ENCODE data around the gene FBXL4.

The FBXL4 gene

GRCh38 chr6:98967616-98968015 lies 19.9 kb upstream of the FBXL4 start:
- Mint-ChIP-seq H3K27ac (no peak overlapping the region), H3K36me3 (no peaks in the 10 kb centered on the region), H3K4me3 (no peak overlapping the region), H3K9me3 (ENCODE audit: low read depth) (peaks cover 3% of the 10 kb centered on the region), H3K27me3 (peaks cover 3% of the 10 kb centered on the region), H3K4me1 (ENCODE audit: low read depth) (no peaks in the 10 kb centered on the region)

GRCh38 chr6:98959631-98960030 lies 11.9 kb upstream of the FBXL4 start:
- Mint-ChIP-seq H3K36me3 (no peaks in the 10 kb centered on the region), H3K9me3 (ENCODE audit: low read depth) (no peaks in the 10 kb centered on the region), H3K27me3 (peaks cover 8% of the 10 kb centered on the region), H3K4me3 (no peak overlapping the region), H3K4me1 (ENCODE audit: low read depth) (no peaks in the 10 kb centered on the region), H3K27ac (no peak overlapping the region)

- Mint-ChIP-seq H3K9me3 (ENCODE audit: low read depth) (no peaks in the 10 kb centered on the region), H3K27ac (no peak overlapping the region), H3K4me3 (no peak overlapping the region), H3K4me1 (ENCODE audit: low read depth) (no peaks in the 10 kb centered on the region), H3K36me3 (no peaks in the 10 kb centered on the region), H3K27me3 (peaks cover 8% of the 10 kb centered on the region)
Observed at GRCh38 chr6:98958776-98959175, 11.0 kb upstream of the FBXL4 start.

DNA sequence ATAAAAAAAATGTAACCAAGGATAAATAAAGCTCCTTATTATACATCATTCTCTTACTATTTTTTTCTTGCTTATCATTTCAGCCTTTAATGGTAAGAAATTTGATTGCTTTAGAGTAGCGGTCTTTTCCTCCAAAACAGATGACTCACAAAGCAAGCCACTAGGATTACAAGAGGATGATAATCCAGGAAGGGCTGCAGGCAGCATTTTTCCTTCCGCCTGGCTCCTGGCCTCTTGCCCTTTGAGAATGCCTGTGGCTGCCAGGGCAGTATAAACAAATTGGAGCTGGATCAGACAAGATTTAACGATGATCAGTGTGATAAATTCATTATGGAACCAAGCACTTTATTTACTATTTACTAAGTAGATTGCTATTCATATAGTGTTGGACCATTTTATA lies 9.7 kb upstream of the FBXL4 start:
- H3K4me3 Mint-ChIP-seq = no peak overlapping the region
- H3K36me3 Mint-ChIP-seq = no peaks in the 10 kb centered on the region
- no peaks in the 10 kb centered on the region for H3K9me3 Mint-ChIP-seq (ENCODE audit: low read depth)
- no peaks in the 10 kb centered on the region for H3K4me1 Mint-ChIP-seq (ENCODE audit: low read depth)
- H3K27ac Mint-ChIP-seq = no peak overlapping the region
- peaks cover 4% of the 10 kb centered on the region for H3K27me3 Mint-ChIP-seq

DNA sequence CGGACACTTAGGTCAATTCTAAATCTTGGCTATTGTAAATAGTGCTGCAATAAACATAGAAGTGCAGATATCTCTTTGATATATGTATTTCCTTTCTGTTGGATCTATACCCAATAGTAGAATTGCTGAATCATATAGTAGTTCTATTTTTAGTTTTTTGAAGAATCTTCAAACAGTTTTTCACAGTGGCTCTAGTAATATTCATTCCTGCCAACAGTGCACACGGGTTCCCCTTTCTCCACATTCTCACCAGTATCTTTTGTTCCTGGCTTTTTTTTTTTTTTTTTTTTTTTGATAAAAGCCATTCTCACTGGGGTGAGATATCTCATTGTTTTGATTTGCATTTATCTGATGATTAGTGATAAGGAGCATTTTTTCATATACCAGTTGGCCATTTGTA lies 1.8 kb upstream of the FBXL4 start:
- Mint-ChIP-seq H3K27ac (no peak overlapping the region), H3K9me3 (ENCODE audit: low read depth) (no peaks in the 10 kb centered on the region)

GRCh38 chr6:98946879-98947410 lies 801 bp downstream of the FBXL4 start:
- H3K4me3 Mint-ChIP-seq = peak overlapping the region; percentile 91
- H3K36me3 Mint-ChIP-seq = peaks cover 14% of the 10 kb centered on the region
- H3K9me3 Mint-ChIP-seq (ENCODE audit: low read depth) = peaks cover 8% of the 10 kb centered on the region
- peak overlapping the region; percentile 93 for H3K27ac Mint-ChIP-seq
- no peaks in the 10 kb centered on the region for H3K27me3 Mint-ChIP-seq
- peaks cover 42% of the 10 kb centered on the region for H3K4me1 Mint-ChIP-seq (ENCODE audit: low read depth)

More for the DNA sequence above, 1.8 kb upstream of the FBXL4 start:
- no peaks in the 10 kb centered on the region for H3K27me3 Mint-ChIP-seq
- H3K4me1 Mint-ChIP-seq (ENCODE audit: low read depth) = peaks cover 23% of the 10 kb centered on the region
- no peak overlapping the region for H3K4me3 Mint-ChIP-seq
- H3K36me3 Mint-ChIP-seq = no peaks in the 10 kb centered on the region

GRCh38 chr6:98946266-98946878 lies 1.4 kb downstream of the FBXL4 start:
- Mint-ChIP-seq H3K36me3 (peaks cover 15% of the 10 kb centered on the region), H3K27me3 (no peaks in the 10 kb centered on the region), H3K27ac (peak overlapping the region; percentile 93), H3K4me1 (ENCODE audit: low read depth) (peaks cover 45% of the 10 kb centered on the region), H3K9me3 (ENCODE audit: low read depth) (peaks cover 8% of the 10 kb centered on the region), H3K4me3 (peak overlapping the region; percentile 91)

DNA sequence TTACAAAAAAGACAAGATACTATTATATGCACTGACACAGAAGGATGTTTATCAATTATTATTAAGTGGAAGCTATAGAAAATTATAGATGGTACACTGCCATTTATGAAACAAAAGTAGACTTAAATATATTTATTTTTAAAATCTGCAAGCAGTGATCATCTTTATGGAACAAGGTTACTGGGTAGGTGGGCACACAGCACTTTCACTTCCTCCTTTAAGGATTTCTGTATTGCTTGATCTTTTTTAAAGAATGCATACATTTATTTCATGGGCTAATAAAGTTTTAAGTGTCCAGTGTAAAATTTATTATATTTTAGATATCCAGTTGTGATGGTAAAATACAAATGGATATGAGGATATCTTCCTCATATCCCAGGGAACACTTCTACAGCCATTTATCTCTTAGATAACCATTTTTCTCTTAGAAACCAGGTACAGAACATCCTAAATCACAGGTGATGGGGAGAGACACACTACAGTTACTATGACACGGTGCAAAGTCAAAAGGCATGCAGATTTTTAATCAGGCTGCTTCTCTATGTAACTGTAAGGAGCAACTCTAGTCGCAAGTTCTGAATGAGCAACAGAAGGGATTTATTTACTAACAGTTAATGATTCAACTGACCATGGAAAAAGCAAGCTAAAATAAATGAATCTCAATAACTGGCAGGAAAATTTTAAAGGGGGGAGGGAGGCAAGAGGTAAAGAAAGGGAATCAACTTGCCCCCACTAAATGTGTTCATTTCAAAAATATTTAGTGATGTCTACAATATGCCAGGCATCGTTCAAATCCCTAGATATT lies 2.2 kb downstream of the FBXL4 start:
- peaks cover 14% of the 10 kb centered on the region for H3K9me3 Mint-ChIP-seq (ENCODE audit: low read depth)
- peak overlapping the region; percentile 91 for H3K4me3 Mint-ChIP-seq
- peaks cover 23% of the 10 kb centered on the region for H3K36me3 Mint-ChIP-seq
- peak overlapping the region; percentile 93 for H3K27ac Mint-ChIP-seq
- no peaks in the 10 kb centered on the region for H3K27me3 Mint-ChIP-seq
- H3K4me1 Mint-ChIP-seq (ENCODE audit: low read depth) = peaks cover 50% of the 10 kb centered on the region

- Mint-ChIP-seq H3K27me3 (no peaks in the 10 kb centered on the region), H3K36me3 (peaks cover 29% of the 10 kb centered on the region), H3K4me3 (no peak overlapping the region), H3K4me1 (ENCODE audit: low read depth) (peaks cover 52% of the 10 kb centered on the region), H3K9me3 (ENCODE audit: low read depth) (peaks cover 19% of the 10 kb centered on the region), H3K27ac (no peak overlapping the region)
Observed at GRCh38 chr6:98944598-98945081, 3.1 kb downstream of the FBXL4 start.

DNA sequence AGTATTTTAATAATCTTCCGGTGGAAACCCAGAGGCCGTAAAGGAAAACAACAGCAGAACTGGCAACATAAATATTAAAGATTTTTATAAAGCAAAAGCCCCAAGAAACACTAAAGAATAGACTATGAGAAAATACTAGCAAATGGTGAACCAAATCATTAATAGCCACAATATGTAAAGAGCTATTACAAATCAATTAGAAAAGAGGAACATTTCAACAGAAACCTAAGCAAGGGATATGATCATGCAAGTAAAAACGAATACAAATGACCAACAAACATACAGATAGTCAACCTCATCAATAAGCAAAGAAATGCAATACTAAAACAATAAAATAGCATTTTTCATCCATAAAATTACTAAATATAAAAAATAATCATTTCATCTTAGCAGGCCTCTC lies 3.6 kb downstream of the FBXL4 start:
- H3K27ac Mint-ChIP-seq = no peak overlapping the region
- H3K4me3 Mint-ChIP-seq = no peak overlapping the region
- no peaks in the 10 kb centered on the region for H3K27me3 Mint-ChIP-seq
- peaks cover 33% of the 10 kb centered on the region for H3K36me3 Mint-ChIP-seq
- H3K9me3 Mint-ChIP-seq (ENCODE audit: low read depth) = peaks cover 19% of the 10 kb centered on the region
- peaks cover 52% of the 10 kb centered on the region for H3K4me1 Mint-ChIP-seq (ENCODE audit: low read depth)

GRCh38 chr6:98942263-98942803 lies 5.4 kb downstream of the FBXL4 start:
- Mint-ChIP-seq H3K9me3 (ENCODE audit: low read depth) (peaks cover 22% of the 10 kb centered on the region), H3K36me3 (peaks cover 41% of the 10 kb centered on the region), H3K27me3 (no peaks in the 10 kb centered on the region), H3K4me1 (ENCODE audit: low read depth) (peaks cover 62% of the 10 kb centered on the region), H3K4me3 (no peak overlapping the region), H3K27ac (no peak overlapping the region)

DNA sequence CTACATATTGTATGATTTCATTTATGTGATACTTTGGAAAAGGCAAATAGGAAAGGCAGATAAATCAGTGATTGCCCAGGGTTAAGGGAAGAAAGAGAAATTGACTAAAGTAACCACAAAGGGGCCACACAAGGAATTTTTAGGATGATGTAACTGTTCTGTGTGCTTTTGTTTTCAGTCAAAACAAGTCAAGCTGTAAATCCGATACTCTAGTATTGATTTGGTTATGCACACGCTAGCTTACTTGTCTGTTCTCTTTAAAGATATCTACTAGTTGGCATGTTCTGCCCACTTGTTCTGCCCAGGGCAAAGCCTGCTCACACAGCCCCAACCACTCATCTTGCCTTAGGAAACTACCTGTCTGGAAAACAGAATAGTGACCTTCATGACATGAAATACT lies 6.4 kb downstream of the FBXL4 start:
- no peaks in the 10 kb centered on the region for H3K27me3 Mint-ChIP-seq
- no peak overlapping the region for H3K4me3 Mint-ChIP-seq
- H3K36me3 Mint-ChIP-seq = peaks cover 42% of the 10 kb centered on the region
- peaks cover 57% of the 10 kb centered on the region for H3K4me1 Mint-ChIP-seq (ENCODE audit: low read depth)
- peaks cover 22% of the 10 kb centered on the region for H3K9me3 Mint-ChIP-seq (ENCODE audit: low read depth)
- H3K27ac Mint-ChIP-seq = no peak overlapping the region

- H3K9me3 Mint-ChIP-seq (ENCODE audit: low read depth) = peaks cover 17% of the 10 kb centered on the region
- H3K27me3 Mint-ChIP-seq = no peaks in the 10 kb centered on the region
- no peak overlapping the region for H3K4me3 Mint-ChIP-seq
- no peak overlapping the region for H3K27ac Mint-ChIP-seq
- peaks cover 39% of the 10 kb centered on the region for H3K36me3 Mint-ChIP-seq
- peaks cover 54% of the 10 kb centered on the region for H3K4me1 Mint-ChIP-seq (ENCODE audit: low read depth)
Observed at GRCh38 chr6:98937351-98937750, 10.4 kb downstream of the FBXL4 start.

- H3K4me3 Mint-ChIP-seq = peak overlapping the region; percentile 3
- peaks cover 15% of the 10 kb centered on the region for H3K36me3 Mint-ChIP-seq
- no peaks in the 10 kb centered on the region for H3K27me3 Mint-ChIP-seq
- H3K27ac Mint-ChIP-seq = no peak overlapping the region
- H3K9me3 Mint-ChIP-seq (ENCODE audit: low read depth) = no peaks in the 10 kb centered on the region
- H3K4me1 Mint-ChIP-seq (ENCODE audit: low read depth) = peaks cover 55% of the 10 kb centered on the region
Observed at GRCh38 chr6:98932381-98932780, 15.4 kb downstream of the FBXL4 start.

GRCh38 chr6:98931696-98932095 lies 16.1 kb downstream of the FBXL4 start:
- H3K4me3 Mint-ChIP-seq = no peak overlapping the region
- peaks cover 53% of the 10 kb centered on the region for H3K4me1 Mint-ChIP-seq (ENCODE audit: low read depth)
- no peak overlapping the region for H3K27ac Mint-ChIP-seq
- no peaks in the 10 kb centered on the region for H3K27me3 Mint-ChIP-seq
- H3K9me3 Mint-ChIP-seq (ENCODE audit: low read depth) = no peaks in the 10 kb centered on the region
- peaks cover 16% of the 10 kb centered on the region for H3K36me3 Mint-ChIP-seq
